Activated CD4-positive, alpha-beta T cell treated with anti-CD3 and anti-CD28 coated beads, Interleukin-2, amount 50 U/mL, for 16 hours (primary cell): ENCODE measurements around the gene NEMP2.

Experiments
- DNase-seq: peaks from one replicate; pipeline ENCODE4 v3.0.0-alpha.2; 2020

The NEMP2 gene

DNA sequence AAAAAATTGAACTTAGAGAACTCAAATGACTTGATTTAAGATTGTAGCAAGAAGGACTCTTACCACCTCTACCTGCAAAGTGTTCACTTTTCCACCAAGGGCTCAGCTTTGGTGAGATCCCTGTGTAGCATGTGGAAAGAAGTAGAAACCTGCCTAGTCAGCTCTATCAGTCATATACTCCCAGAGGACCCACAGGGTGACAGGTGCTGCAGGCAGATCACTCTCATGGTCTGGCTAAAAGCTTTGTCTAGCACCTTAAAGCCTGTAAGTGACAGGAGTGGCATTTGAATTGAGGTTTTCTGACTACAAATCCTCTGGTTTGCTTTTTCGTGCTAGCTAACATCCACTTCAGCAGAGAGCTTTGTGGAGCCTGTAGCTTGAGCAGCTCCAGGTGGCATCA, 18.7 kb upstream of the NEMP2 start:
- DNase-seq = no peak

DNA sequence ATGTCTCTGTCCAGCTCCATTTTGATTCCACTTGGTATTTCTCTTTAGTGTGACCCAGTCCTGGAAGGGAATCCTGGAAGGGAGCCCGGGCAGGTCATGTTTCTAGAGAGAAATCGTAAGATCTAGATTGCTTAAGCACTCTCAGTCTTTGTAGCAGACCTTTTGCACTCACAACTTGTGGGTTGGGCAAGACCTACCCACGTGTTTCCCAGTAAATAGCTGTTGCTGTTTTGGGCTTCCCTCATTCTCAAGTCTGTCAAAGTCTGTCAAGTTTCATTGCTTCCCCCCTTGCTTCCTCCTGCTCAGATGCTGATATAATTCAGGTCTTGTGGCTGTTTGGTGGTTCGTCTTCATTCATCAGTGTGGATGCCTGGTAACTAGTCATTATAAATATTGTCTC, 17.4 kb upstream of the NEMP2 start:
- no peak for DNase-seq

DNA sequence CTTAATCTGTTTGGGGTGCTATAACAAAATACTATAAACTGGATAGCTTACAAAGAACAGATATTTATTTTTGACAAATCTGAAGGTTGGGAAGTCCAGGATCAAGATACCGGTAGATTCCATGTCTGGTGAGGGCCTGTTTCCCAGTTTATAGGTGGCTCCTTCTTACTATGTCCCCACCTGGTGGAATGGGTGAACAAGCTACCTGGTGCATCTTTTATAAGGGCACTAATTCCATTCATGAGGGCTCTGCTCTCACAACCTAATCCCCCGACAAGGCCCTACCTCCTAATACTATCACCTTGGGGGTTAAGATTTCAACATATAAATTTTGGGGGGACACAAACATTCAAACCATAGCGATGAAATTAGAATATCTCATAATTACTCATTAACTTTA, 15.6 kb upstream of the NEMP2 start:
- DNase-seq = no peak

DNA sequence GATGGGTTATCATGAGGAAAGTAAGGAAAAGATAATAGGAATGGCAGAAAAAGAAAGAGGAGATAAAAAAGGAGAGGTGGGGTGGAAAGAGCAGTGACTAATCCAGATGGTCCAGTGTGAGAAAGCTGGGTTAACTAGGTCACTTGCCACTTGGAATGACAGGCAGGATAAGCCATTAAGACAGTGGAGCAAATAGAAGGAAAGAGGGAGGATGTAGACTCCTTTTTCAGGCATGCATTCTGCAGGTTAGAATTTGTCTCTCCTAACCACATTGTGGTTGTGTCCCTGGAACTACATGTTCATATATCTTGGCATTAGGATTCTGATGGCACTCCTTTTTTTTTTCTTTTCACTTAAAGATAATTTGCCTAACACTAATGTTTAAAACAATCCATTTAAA, 13.4 kb upstream of the NEMP2 start:
- DNase-seq = no peak

DNA sequence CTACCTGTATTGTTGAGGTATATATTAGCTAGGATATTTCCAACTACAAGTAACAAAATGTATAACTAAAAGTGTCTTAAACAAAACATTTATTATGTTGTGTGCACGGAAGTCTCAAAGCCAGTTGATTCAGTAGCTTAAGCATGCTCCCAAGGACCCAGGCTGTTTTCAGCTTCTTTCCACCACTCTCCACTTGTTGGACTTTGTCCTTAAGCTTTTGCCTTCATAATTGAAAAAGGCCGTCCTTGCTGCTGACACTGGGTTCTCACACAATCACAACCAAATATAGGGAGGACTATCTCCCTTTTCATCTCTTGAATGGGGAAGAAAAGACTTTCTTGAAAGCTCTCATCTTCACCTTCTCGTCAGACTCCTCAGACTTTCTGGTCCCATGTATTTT, 12.2 kb upstream of the NEMP2 start:
- no peak for DNase-seq

DNA sequence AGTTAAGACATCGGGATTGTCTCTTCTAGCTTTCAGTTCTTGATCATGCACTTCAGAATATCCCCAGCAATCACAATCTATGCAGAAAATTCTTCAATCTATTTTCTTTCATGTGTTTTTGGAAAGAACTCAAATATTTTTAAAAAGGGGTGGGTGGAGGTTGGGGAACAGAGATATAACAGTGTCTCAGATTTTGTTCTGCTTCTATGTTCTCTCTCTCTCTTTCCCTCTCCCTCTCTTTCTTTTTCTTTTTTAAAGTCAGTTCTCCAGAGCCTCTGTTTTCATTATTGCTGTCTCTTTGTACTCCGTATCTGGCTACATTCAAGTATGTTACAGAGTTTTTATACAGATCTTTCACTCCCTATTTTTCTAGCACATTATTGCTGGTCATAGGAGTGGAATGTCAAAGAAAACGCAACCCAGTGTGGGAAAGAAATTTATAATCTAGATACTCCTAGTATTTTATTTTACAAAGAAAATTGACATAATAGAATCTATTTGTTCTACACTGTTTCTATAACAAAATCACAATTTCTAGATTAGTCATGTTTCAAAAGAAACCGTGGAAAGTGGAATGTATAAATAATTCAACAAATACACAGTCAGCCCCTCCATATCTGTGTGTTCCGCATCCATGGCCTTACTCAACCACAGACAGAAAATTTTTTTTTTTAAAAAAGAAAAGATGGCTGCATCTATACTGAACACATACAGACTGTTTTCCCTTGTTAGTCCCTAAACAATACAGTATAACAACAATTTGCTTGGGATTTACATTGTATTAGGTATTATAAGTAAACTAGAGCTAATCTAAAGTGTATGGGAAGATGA, 11.2 kb upstream of the NEMP2 start:
- DNase-seq = no peak

DNA sequence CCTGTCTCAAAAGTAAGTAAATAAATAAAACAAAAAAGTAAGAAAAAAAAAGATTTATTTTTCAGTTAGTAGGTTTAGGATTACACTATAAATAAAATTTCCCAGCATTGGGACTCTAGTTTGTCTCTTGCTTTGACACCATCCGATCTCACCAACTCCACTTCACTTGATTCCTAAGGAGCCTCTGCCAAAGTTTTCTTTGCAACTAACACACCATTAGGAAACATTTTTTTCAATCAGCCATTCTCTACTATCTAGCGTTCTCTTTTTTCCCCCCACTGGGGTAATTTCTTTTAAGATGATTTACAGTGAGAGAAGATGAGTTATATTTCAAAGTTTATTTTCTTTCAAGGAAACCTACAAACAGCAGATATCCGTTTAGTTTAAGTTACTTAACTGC, 10.6 kb upstream of the NEMP2 start:
- no peak for DNase-seq

DNA sequence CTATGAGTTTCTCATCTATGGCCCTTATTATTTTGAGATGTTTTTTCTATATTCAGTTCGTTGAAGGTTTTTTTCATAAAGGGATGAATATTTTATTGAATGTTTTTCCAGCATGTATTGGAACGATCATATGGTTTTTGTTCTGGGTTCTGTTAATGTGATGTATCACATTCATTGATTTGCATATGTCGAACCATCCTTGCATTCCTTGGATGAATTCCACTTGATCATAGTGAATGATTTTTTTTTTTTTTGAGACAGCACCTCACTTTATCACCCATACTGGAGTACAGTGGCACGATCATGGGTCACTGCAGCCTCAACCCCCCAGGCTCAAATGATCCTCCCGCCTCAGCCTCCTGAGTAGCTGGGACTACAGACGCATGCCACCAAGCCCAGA, 5.5 kb upstream of the NEMP2 start:
- DNase-seq = no peak

DNA sequence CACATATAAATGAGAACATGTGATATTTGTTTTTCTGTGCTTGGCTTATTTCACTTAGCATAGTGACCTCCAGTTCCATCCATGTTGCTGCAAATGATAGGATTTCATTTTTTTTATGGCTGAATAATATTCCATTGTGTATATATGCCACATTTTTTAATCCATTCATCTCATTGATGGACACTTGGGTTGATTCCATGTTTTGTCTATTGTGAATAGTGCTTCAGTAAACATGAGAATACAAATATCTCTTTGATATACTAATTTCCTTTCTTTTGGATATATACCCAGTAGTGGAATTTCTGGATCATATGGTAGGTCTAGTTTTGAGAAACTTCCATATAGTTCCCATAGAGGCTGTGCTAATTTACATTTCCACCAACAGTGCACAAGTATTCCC, 3.7 kb upstream of the NEMP2 start:
- DNase-seq = no peak

DNA sequence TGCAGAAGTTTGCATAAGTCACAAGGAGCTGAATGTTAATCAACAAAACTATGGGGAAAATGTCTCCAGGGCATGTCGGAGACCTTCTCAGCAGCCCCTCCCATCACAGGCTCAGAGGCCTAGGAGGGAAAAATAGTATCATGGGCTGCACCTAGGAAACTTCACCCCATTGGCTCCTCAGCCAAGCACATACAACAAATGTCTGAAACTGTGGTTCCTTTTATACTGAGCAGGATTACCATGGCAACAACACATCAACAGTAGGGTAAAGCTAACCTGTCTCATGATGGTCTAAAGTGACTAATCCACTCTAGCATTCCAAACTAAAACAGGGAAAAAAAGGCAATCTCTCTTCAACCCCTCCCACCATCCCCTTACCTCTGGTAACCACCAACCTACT, 3.2 kb upstream of the NEMP2 start:
- no peak for DNase-seq

DNA sequence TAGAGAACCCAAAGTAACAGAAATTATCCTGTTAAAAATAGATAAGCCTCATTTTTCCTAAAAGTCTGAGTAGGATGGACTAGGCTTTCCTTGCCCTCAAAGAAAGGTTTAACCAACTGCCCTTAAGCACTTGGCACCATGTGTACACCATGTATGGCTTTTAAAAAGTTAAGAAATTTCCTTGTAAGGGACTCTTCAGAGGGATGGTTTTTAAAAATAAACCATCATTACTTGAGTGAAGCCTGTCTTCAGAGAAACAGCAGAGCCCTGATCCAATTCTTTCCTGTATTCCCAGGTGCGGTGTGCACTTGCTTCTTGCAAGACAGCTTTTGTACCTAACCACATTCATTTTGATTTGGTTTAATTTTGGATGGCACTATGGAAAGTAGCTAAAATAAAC, 1.1 kb upstream of the NEMP2 start:
- no peak for DNase-seq

DNA sequence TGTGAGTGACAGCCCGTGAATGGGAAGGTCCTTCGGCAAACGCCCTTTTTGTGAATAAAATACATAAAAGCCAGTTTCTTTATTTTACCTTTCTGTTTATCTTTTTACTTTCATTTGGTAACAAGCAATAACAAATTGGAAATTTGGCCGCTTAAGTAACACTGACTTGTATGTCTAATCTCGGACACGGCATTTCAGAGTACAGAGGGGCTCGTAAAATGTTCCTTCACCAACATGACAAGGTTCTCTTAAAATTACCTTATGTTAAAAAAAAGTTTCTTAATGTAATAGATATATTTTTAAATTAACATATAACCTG, 558 bp upstream of the NEMP2 start:
- DNase-seq = no peak

DNA sequence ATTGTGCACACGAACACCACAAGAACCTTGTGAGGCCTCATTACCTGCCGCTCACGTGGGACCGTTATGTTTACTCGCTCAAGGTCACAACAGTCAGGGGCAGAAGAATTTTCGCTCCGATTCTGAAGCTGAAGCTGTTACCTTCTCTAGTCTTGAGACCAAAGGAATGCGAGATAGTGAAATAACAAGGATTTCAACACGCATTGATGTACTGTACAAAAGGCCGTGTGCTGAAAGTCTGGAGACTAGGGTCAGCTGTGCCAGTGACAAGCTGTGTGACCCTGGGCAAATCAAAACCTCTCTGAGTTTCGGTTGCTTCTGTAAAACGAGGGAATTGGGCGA, 583 bp downstream of the NEMP2 start:
- DNase-seq = peak; percentile 61

DNA sequence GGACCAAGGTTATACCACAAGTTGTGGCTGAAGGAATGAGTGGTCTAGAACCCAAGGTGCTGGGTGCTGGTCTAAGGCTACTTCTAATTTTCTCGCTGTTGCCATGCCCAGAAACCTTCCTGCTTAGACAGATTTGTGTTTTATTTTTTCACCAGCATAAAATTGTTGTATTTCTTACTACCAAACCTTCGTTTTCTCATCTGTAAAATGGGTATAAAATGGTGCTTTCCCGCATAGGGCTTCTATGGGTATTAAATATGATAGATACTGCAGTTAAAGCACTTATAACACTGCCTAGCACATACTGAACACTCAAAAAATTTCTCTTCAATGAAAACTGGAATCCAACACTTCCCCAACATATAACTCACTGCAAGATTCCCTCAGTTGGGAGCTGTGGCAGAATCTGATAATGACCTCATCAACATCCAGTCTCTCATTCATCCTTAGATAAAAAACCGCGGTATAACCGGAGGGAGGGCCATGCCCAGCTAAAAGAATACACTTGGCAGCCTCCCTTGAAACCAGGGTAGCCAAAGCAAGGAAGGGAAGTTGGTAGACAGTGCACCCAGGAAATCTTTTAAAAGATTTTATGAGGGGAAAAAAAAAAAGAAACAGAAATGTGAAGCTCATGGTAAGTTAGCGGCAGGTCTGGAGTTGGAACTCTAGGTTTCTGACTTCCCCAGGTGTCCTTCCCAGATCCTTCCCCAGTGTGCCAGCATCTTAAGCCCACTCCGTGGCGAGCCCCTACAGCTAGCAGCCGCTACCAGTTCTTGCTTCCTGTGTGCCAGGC, 1.2 kb downstream of the NEMP2 start:
- DNase-seq = peak; percentile 28

DNA sequence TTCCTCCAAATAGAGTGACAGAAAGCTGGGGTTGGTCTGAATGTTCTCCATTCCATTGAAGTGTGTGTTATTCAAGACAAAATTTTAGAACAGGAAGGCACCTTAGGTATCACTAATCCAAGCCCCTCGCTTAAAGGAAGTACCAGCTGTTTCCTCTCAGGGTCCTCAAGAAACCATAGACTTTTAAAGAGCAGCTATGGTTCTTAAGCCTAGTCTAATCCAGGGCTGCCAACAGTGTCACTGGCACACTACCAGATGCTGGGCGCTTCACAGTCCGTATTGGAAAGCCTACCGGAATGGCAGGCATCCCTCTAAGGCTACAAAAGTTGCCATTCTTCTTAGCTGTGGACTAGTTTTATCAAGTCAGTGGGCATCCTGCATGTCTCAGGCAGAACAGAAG, 1.9 kb downstream of the NEMP2 start:
- DNase-seq = no peak

DNA sequence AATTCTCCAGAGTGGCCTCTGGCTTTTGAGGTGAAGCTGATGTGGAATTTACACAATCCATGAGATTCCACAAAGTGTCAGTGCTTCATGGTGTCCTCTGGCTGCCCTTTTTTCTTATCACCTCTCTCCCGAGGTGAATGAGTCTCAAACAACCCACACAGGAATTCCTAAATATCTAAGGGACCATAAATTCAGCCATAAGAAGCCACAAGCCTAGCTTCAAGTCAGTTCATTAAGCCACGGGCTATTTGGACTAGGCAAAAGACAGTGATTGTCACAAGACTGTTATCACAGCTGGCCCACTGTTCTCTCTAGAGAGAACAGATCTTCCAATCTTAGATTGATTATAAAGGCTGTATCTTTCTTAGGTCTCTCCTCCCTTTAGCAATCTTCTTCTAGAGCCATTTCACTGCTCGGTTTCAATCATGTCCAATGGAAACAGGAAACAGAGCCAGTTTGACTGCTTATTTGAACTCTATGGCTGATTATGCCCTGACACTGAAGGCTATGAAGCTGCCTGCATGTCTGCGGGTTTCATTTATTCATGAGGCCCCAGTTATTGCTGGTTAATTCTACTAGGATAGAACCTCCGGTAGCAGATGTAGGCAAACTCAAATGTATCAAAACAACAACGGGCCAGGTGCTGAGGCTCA, 4.1 kb downstream of the NEMP2 start:
- DNase-seq = no peak

DNA sequence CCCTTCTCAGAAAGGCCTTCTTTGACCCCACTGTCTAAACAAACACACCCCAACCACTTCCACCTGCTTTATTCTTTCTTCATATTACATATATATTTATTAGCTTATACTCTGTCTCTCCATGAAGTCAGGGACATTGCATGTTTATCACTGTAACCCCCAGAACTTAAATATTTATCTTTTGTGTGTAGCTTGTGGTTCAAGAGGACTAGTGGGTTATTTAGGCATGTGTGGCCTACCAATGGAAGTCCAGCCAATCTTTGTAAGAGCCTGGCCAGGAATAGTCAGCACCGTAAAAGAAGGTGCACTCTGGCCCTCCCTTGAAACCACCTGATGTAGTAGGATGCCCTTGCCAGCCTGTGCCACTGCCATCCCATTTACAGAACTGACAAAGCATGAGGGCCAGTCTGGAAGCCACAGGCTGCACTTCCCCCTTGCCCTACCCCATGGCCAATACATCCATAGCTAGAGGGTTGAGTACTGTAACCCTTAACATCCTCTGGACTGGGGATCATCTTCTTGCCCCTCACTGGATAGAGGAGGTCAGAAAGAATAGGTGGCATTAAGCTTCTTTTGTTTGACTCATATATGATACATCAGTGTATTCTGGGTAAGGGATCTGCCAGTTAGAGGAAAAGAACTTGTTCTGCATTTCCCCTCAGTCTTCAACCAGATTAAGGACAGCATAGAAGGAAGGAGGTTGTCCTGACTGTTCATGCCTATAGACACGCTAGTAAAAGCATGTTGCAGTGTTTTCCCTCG, 4.9 kb downstream of the NEMP2 start:
- DNase-seq = no peak

DNA sequence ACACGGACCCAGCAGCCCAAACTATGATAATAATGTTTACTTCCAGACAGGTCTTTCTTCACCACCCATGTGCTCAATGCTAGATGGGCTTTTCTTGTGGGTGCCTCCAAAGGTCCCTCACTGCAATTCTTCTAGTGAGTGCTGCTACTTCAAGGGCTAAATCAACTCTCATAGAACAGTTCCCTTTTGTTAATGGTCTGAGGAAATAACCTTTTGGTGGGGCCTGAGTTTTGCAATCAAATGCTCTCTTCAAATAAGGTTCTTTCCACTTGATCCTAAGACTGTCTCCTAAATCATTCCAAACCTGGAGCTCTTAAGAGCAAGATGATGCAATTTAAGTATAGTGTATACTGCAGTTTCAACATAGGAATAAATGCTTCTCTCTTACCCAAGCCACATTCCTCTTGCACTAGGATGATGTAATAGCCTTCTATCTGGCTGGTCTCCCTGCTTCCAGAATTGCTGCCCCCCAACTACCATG, 6.0 kb downstream of the NEMP2 start:
- DNase-seq = no peak

DNA sequence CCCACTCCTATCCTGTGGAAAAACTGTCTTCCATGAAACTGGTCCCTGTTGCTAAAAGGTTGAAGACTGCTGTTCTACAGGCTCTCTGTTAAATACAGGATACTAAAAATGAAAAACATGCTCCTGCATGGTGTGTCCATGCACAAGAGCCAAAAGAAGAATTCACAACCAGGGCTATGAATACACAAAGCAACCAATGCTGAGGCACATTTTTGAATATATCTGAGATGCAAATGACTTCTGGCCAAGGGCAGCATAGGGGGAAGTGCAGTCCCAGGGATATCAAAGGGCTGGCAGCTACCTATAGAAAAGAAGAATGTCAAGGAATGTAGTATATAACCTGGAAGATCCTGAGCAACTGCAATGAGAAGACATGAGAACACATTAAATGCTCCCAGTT, 6.6 kb downstream of the NEMP2 start:
- DNase-seq = no peak

DNA sequence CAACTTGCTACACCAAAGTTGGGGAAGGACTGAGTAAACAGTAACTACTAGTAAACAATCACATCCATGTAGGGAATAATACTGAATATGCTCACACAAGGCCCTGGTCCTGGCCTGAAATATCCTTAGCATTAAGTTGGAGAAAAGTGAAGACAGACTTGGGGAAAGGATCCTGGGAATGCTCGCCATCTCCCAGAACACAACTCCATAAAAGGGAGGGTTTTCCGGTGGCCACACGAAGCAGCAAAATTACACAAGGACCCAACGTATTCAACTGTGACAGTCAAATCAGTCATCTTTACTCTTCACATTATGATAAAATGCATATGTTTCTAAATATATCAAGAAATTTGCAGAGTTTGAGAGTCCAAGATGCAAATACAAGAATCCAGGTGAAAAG, 7.3 kb downstream of the NEMP2 start:
- no peak for DNase-seq

DNA sequence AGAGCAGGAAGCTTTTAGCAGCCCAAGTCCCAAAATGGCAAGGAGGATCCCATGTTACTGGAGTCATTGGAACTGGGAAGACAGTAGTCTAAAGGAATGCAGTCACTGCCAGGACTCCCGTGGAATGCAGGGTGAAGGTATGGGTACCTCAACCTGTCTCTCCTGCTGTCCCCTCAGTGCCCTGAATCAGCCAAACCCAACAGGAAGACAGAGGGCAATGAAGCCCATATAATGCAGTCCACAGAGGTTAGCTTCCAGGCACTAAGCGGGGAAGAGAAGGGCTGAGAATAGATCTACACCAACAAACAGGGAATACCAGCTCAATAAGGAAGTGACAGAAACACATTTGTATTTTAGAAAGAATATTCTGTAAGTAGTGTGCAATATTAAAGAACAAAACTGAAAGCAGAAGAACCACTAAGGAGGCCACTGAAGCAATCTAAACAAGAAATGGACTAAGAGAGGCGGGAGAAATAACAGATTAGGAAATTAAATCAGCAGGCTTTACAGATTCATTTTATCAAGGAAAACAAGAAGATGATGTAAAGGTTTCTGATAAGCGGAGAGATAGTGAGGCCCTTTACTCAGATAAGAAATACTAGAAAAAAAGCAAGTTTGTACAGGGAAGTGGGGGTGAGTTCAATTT, 8.3 kb downstream of the NEMP2 start:
- no peak for DNase-seq

DNA sequence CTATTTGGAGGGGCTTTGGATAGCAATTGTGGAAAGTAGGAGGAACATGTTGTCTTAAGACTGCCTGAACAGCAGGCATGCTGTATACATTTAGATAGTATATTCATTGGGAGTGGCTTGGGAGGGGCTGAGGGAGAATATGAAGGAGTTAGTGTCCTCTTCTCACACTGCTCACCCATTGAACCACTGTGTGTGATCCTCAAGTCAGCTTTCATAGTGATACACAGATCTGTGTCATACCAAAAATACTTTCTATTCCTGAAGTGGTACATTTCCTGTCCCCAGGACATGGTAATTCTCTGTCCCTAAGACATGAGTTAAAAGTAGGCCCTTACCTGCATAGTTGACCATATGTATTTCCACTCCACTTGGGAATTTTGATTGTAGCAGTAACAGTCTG, 9.6 kb downstream of the NEMP2 start:
- no peak for DNase-seq
